Measurements from ENCODE around the gene IGLON5.

IGLON5 gene

GRCh38 chr19:51317376-51317775 lies 5.9 kb downstream of the IGLON5 start:
- DNase-seq (ENCODE audit: low read depth): peak; percentile 59
- TF ChIP-seq MYC (IDR thresholded peaks at IDR 0.05; ENCODE audit: low read depth, low read length): no peak
- TF ChIP-seq MAX (IDR thresholded peaks at IDR 0.05; ENCODE audit: low read depth, low read length): no peak
- no peak for TF ChIP-seq CTCF (IDR thresholded peaks at IDR 0.05; ENCODE audit: low read depth, low read length)
- no peak for TF ChIP-seq POLR2A (IDR thresholded peaks at IDR 0.05; ENCODE audit: extremely low read depth, insufficient read length)
- H3K4me3 ChIP-seq (ENCODE audit: low read depth, low read length): no peak overlapping the region

GRCh38 chr19:51317968-51318367 lies 6.5 kb downstream of the IGLON5 start:
- no peak for TF ChIP-seq MYC (IDR thresholded peaks at IDR 0.05; ENCODE audit: low read depth, low read length)
- no peak for TF ChIP-seq MAX (IDR thresholded peaks at IDR 0.05; ENCODE audit: low read depth, low read length)
- no peak for TF ChIP-seq POLR2A (IDR thresholded peaks at IDR 0.05; ENCODE audit: extremely low read depth, insufficient read length)
- no peak for DNase-seq (ENCODE audit: low read depth)
- no peak overlapping the region for H3K4me3 ChIP-seq (ENCODE audit: low read depth, low read length)

GRCh38 chr19:51318687-51319648 lies 7.5 kb downstream of the IGLON5 start:
- no peak for TF ChIP-seq POLR2A (IDR thresholded peaks at IDR 0.05; ENCODE audit: extremely low read depth, insufficient read length)
- DNase-seq (ENCODE audit: low read depth): peak; percentile 43
- no peak overlapping the region for H3K4me3 ChIP-seq (ENCODE audit: low read depth, low read length)

GRCh38 chr19:51319649-51320279 lies 8.3 kb downstream of the IGLON5 start:
- no peak for TF ChIP-seq POLR2A (IDR thresholded peaks at IDR 0.05; ENCODE audit: extremely low read depth, insufficient read length)
- no peak for DNase-seq (ENCODE audit: low read depth)
- no peak overlapping the region for H3K4me3 ChIP-seq (ENCODE audit: low read depth, low read length)

GRCh38 chr19:51320280-51320657 lies 8.8 kb downstream of the IGLON5 start:
- no peak overlapping the region for H3K4me3 ChIP-seq (ENCODE audit: low read depth, low read length)
- TF ChIP-seq MYC (IDR thresholded peaks at IDR 0.05; ENCODE audit: low read depth, low read length) (no peak), POLR2A (IDR thresholded peaks at IDR 0.05; ENCODE audit: extremely low read depth, insufficient read length) (no peak), CTCF (IDR thresholded peaks at IDR 0.05; ENCODE audit: low read depth, low read length) (no peak), MAX (IDR thresholded peaks at IDR 0.05; ENCODE audit: low read depth, low read length) (no peak)
- no peak for DNase-seq (ENCODE audit: low read depth)

GRCh38 chr19:51321799-51322198 lies 10.4 kb downstream of the IGLON5 start:
- no peak overlapping the region for H3K4me3 ChIP-seq (ENCODE audit: low read depth, low read length)
- no peak for TF ChIP-seq MYC (IDR thresholded peaks at IDR 0.05; ENCODE audit: low read depth, low read length)
- no peak for DNase-seq (ENCODE audit: low read depth)

GRCh38 chr19:51323481-51324166 lies 12.2 kb downstream of the IGLON5 start:
- no peak overlapping the region for H3K4me3 ChIP-seq (ENCODE audit: low read depth, low read length)
- TF ChIP-seq POLR2A (IDR thresholded peaks at IDR 0.05; ENCODE audit: extremely low read depth, insufficient read length) (no peak), MAX (IDR thresholded peaks at IDR 0.05; ENCODE audit: low read depth, low read length) (peak; percentile 45; the same call in 1 of the 2 replicates)
- DNase-seq (ENCODE audit: low read depth): no peak

- no peak for TF ChIP-seq MAX (IDR thresholded peaks at IDR 0.05; ENCODE audit: low read depth, low read length)
- DNase-seq (ENCODE audit: low read depth): no peak
- no peak overlapping the region for H3K4me3 ChIP-seq (ENCODE audit: low read depth, low read length)
Measured at GRCh38 chr19:51324167-51324481, 12.7 kb downstream of the IGLON5 start.

All from NB4 (cell line).